ENCODE measurements around the gene ST6GALNAC3.

The ST6GALNAC3 gene

DNA sequence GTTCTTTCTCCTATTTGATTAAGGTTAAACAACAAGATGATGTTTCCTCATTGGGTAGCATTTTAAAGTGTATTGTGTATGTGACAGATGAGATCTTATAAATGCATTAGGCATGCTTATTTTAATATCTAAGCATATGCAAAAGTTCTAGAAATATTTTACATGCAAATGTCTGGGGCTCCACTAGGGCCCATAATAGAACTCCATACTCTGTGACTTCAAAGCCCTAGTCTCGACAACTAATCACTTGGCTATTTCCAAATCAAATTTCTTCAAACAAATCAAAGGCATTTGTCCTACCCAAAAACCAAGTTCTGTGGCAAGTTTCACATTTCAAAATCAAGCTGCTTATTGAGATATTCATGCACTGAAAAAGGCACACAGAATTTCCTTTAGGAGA lies 407.1 kb downstream of the ST6GALNAC3 start:
- in situ Hi-C loops (cut with HindIII; ENCODE audit: low pct_ligation_motif_present, low pct_unique_long_range_greater_than_20kb, low sequenced_read_pairs): no loop called here
- no peak for DNase-seq

DNA sequence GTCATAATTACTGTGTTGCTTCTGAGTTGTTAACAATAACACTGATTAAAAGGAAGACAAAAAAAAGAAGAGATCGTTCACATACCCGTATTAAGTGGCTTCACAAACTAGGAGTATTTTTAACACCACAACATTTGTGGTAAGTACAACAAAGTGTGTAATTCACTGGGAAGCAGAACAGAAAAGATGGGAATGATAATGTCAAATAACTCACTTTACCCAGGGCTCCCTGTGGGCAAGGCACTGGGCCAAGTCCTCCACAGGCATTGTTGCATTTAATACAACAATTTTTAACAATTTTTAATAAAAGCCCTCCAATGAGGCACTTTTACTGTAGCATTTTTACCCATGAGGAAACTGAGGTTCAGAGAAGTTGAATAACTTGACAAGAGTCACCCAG lies 407.7 kb downstream of the ST6GALNAC3 start:
- in situ Hi-C loops (cut with HindIII; ENCODE audit: low pct_ligation_motif_present, low pct_unique_long_range_greater_than_20kb, low sequenced_read_pairs): no loop called here

DNA sequence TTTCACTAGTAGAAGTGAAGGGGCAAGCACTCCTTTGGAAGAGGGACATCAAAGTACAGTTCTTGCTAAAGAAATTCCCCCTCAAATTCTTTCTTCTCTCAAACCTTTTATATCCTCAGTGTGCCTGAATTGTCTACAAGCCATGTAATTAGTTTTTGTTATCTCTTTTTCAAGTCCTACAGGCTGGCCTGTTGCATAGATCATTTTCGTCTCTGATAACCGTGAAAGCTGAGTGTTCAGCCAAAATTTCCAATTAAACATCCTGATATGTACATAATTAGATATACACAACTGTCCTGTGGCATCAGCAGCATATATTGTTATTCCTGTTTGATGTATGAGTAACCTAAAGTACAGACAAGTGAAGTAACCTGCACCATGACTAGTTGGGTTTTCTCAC lies 417.2 kb downstream of the ST6GALNAC3 start:
- in situ Hi-C loops (cut with HindIII; ENCODE audit: low pct_ligation_motif_present, low pct_unique_long_range_greater_than_20kb, low sequenced_read_pairs): no loop called here
- DNase-seq: no peak

More for the DNA sequence above, 407.7 kb downstream of the ST6GALNAC3 start:
- no peak for DNase-seq

DNA sequence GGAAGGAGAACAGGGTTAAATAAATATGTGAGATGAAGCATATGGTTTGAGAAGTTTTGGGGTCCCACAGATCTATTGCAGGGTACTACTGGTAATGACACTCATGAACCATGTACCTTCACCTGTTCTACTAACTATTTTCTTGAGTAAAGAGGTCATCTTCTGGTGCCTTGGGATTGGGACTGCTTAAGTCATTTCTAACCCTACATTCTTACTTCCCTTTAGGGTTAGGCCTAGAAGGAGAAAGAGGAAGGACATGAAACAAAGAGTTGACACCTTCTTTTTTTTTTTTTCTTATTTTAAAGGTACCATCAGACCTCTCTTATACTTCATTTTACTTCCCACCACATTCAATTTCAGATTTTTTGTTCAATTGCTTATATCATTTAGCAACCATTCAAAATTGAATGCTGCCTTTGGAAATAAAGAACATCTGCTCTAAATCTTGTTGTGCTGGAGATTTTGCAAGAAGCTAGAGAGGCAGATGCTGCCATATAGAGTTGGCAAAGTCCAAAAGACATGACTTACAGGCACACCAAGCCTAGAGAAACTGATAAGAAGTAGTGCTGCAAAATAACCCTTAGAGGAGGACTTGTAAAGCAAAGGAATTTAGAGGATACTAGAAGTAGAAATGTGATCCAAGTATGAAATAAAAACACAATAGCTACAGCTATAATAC lies 418.3 kb downstream of the ST6GALNAC3 start:
- in situ Hi-C loops (cut with HindIII; ENCODE audit: low pct_ligation_motif_present, low pct_unique_long_range_greater_than_20kb, low sequenced_read_pairs): no loop called here
- DNase-seq: no peak

DNA sequence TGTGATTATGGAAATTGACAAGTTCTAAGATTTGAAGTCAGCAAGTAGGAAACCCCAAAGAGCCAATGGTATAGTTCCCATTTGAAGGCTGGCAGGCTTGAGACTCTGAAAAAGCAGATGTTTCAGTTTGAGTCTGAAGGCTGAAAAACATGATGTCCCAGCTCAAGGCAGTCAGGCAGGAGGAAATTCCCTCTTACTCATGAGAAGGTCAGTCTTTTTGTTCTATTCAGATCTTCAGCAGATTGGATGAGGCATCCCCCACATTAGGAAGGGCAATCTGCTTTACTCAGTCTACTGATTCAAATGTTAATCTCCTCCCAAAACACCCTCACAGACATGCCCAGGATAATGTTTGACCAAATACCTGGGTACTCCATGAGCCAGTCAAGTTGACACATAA lies 420.3 kb downstream of the ST6GALNAC3 start:
- in situ Hi-C loops (cut with HindIII; ENCODE audit: low pct_ligation_motif_present, low pct_unique_long_range_greater_than_20kb, low sequenced_read_pairs): no loop called here
- DNase-seq: no peak

DNA sequence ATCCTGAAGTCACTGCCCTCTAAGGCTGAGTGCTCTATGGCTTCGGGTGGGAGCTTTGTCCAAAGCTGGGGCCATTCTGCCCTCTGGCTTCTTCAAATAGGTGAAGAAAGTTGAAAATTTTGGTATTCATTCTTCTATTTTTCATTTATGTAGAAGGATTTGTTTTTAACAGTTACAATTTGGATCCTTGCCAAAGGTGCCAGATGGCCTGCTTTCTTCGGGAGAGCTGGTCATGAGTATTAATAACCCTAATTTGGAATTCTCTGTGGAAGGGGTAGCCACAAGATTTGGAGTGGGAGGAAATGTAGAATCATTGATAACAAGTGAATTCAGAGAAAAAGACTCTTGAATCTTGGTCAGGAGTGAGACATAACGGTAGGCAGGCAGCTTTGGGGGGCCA lies 422.3 kb downstream of the ST6GALNAC3 start:
- in situ Hi-C loops (cut with HindIII; ENCODE audit: low pct_ligation_motif_present, low pct_unique_long_range_greater_than_20kb, low sequenced_read_pairs): no loop called here
- no peak for DNase-seq

DNA sequence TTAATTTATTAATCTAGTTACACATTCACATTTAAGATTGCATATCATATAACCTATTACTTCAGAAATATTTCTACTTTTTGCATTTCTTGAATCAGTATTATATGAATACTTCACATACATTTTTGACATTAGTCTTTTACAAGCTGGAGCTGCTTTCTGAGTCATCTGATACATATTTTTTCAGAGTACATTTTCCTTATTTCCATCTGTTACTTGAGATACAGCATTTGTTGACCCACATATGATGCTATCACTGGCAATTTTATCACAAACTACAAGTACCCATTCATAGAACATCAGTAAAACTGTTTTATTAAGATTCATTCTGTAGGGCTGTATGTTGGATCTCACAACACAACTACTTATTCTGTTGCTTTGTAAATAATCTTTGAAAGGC lies 425.6 kb downstream of the ST6GALNAC3 start:
- no peak for DNase-seq
- in situ Hi-C loops (cut with HindIII; ENCODE audit: low pct_ligation_motif_present, low pct_unique_long_range_greater_than_20kb, low sequenced_read_pairs): no loop called here

DNA sequence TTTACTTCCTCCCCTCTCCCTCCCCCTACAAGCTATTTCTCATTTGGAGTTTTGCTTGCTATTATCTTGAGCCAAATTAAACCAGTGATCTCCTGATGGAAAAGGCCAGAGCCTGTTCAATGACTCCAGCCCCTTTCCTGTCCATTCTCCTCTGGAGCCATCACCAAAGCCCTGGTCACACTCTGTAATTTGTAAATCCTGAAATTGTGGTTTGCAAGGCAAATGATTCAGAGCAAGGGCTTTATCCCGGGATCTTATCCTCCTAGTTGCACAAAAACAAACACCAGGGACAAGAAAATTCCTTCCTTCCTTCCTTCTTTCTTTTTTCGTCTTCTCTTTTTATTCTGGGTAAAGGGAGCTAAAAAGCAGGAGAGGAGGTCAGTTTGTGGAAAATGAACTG lies 426.6 kb downstream of the ST6GALNAC3 start:
- in situ Hi-C loops (cut with HindIII; ENCODE audit: low pct_ligation_motif_present, low pct_unique_long_range_greater_than_20kb, low sequenced_read_pairs): no loop called here
- no peak for DNase-seq

DNA sequence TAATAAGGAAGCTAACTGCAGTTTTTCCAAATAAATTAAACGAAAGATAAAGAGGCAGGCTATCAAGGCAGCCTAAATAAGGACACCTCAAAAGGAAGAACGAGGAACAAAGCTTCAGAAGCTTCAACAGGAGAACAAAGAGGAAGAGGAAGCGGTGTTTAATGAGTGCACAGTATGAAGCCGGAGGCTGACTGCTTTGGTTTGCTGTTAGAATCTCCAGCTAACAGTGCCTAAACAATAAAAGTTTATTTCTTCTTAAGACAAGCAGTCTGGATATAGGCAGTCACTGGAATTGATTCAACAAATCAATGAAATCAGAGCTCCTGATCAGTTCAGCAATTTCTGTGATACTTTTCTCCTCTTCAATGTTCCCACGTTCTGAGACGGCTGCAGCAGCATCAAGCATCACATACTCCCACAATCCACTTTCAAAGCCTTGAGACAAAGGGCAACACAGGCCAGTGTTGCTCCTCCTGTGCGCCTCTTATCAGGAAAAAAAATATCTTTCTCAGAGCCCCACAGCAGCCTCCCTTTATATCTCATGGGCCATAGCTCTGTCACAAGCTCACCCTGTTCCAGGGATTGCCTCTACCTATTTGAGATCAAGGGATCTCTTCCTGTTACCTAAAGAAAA lies 427.2 kb downstream of the ST6GALNAC3 start:
- in situ Hi-C loops (cut with HindIII; ENCODE audit: low pct_ligation_motif_present, low pct_unique_long_range_greater_than_20kb, low sequenced_read_pairs): no loop called here
- no peak for DNase-seq

DNA sequence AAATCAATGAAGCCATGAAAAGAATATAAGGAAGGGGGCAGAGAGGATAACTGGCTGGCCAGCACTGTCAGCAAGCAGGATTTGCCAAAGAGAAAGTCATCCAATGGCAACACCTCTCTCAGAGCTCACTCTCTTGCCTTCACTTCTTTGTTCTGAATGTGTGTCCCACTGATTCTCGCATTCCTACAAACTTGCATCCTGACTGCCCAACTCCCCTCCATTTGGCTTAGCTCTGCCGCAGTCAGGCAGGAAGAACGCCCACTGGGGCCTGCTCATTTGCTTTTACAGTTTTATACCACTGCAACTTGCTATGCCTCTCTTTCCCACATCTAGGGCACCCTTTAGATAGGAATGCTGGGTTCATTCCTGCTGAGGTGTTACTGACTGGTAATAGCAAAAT lies 428.6 kb downstream of the ST6GALNAC3 start:
- no peak for DNase-seq
- in situ Hi-C loops (cut with HindIII; ENCODE audit: low pct_ligation_motif_present, low pct_unique_long_range_greater_than_20kb, low sequenced_read_pairs): no loop called here

DNA sequence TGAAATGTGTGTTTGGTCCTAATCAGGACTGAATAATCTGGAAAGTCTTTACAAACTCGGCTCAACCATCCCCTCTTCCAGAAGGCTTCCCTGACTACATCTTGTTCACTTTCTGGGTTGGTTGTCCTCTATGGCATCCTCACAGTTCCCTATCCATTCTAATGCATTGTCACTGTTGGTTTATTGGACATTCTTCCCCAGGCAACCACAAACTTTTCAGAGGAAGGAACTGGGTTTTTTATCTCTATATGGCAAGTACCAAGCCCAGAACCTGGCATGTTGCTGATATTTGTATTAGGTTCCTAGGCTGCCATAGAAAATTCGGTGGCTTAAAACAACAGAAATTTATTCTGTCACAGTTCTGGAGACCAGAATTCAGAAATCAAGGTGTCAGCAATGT lies 429.2 kb downstream of the ST6GALNAC3 start:
- DNase-seq: no peak
- in situ Hi-C loops (cut with HindIII; ENCODE audit: low pct_ligation_motif_present, low pct_unique_long_range_greater_than_20kb, low sequenced_read_pairs): no loop called here

DNA sequence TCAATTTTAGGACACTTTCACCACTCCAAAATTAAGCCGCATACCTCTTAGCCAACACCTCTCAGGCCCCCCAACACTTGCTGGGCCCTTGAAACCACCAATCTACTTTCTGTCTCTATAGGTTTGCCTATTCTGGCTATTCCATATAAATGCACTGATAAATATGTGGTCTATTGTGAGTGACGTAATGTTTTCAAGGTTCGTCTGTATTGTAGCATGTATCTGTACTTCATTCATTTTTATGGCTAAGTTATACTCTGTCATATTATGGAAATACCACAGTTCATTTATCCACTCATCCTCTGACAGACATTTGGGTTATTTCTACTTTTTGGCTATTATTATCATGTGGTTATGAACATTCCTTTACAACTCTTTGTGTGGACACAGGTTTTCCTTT lies 432.8 kb downstream of the ST6GALNAC3 start:
- in situ Hi-C loops (cut with HindIII; ENCODE audit: low pct_ligation_motif_present, low pct_unique_long_range_greater_than_20kb, low sequenced_read_pairs): no loop called here
- no peak for DNase-seq

DNA sequence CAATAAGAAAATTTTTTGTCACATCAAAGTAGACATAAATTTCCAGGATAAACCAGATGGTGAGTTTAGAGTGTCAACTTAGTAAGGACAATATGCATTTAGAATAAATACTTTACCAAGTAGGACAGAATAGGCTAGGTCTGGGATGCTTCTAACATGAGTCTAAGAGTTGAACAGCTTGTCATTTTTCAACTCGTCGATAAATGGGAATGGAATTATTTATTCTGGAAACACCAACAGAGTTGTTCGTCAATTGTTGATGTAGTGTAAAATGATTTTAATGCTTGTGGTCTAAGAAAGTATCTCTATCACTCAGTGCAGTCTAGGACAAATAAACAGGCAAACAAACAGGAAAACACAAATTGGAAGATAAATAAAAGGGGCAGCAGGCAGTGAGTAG lies 434.3 kb downstream of the ST6GALNAC3 start:
- in situ Hi-C loops (cut with HindIII; ENCODE audit: low pct_ligation_motif_present, low pct_unique_long_range_greater_than_20kb, low sequenced_read_pairs): no loop called here
- no peak for DNase-seq

DNA sequence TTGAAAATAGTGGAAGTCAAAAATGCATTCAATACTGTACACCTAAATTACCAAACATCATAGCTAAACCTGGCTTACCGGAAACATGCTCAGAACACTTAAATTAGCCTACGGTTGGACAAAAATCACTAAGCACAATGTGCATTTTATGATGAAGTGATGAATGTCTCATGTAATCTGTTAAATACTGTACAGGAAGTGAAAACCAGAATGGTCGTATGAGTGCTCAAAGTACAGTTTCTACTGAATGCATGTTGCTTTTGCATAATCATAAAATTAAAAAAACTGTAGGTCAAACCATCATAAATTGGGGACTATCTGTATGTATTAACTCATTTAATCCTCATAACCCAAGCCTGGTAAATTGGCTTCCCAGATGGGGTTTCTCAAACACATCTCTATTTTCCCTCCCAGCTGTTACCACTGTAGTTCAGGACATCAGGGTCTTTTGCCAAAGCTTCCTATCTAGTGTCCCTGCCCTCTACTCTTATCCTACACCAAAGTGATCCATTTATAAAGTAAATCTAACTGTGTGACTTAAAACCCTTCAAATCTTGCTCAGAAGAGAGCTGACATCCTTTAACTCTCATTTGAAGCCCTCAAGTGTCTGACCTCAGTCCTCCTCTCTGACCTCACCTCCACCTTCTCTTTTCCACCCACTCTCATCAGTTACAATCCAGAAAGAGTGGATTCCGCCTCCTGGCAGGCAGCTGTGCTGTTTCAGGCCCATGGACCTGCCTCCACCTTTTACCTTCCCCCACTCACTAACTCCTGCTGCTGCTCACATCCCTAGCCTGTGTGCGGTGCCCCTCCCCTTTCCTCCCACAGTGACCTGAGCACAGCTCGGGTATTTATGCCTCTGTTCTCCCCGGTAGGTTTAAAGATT lies 436.4 kb downstream of the ST6GALNAC3 start:
- no peak for DNase-seq
- in situ Hi-C loops (cut with HindIII; ENCODE audit: low pct_ligation_motif_present, low pct_unique_long_range_greater_than_20kb, low sequenced_read_pairs): no loop called here

DNA sequence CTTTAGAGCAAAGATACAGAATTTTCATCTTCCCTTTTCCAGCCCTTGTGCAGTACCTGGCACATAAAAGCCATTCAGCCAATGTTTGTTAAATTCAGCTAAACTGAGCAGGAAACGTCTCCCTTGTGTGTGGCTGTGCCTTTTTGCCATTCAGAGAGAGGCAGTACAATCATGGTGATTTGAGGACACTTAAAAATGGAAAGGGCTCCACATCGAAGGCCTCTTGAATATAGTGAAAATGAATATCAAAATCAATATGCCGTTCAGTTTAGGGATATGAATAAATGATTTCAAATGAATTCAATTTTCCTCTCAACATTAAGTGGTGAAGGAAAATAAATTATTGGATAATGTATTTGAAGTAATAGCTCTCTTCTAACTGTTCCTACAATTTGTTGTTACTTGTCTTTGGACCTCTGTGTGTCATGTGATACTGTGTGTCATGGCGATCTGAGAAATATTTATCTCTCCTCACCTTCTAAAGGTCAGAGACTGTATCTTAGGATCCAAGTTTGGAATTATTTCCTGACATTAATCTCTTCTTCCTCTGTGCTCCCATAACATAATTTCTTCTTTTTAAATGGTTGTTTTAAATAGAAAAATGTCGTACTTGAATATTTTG lies 437.1 kb downstream of the ST6GALNAC3 start:
- in situ Hi-C loops (cut with HindIII; ENCODE audit: low pct_ligation_motif_present, low pct_unique_long_range_greater_than_20kb, low sequenced_read_pairs): no loop called here
- DNase-seq: no peak

DNA sequence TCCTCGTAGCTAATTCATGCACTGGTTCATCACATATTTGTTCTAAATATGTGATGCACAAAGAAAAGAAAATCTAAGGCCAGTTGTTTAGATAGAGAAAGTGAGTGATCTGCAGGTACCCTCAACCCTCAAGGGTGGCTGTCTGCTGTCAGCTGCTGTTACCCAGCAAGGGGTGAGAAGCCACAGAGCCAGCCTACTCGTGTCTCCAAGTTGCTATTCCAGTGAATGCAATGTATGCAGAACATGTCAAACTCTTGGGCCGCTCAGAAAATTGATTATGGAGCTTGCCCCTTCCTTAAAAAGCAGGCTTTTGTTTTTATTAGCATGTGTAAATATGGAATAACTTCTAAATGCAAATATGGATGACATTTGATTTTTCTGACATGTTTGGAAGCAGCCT lies 456.4 kb downstream of the ST6GALNAC3 start:
- no peak for DNase-seq
- in situ Hi-C loops (cut with HindIII; ENCODE audit: low pct_ligation_motif_present, low pct_unique_long_range_greater_than_20kb, low sequenced_read_pairs): no loop called here

DNA sequence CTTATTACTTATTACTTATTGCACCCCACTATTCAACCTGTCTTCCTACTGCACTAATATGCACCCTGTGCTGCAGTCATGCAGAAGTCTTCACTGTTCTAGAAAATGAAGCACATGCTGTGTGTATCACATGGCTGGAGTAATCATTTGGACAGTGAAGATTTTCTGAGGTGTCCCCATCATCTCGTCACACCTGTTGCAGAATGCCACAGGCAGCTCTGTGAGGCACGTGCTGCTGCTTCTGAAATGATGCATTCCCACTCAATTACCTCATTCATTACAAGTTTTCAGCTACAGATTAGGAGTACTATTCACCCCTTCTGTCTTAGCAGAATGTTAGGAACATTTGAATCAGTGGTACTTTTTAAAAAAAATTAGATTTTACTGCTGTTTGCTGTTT lies 467.1 kb downstream of the ST6GALNAC3 start:
- no peak for DNase-seq
- in situ Hi-C loops (cut with HindIII; ENCODE audit: low pct_ligation_motif_present, low pct_unique_long_range_greater_than_20kb, low sequenced_read_pairs): no loop called here

DNA sequence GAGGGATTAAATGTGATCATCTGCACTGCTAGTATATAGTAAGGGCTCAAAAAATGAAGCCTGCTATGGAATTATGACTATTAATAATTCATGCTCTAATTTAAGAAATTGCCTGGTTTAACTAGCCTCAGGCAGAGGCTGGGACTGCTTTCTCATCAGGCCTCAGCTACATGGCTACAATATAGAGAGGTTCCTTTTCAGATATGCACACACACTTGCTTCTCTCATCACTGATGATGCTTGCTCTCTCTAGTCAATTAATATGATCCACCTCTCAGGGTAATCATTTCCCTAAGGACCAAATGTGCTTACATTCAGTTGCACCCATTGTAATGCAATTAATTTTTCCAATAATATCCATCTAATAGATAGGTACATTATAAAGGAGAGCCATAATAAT lies 467.8 kb downstream of the ST6GALNAC3 start:
- in situ Hi-C loops (cut with HindIII; ENCODE audit: low pct_ligation_motif_present, low pct_unique_long_range_greater_than_20kb, low sequenced_read_pairs): no loop called here
- no peak for DNase-seq

DNA sequence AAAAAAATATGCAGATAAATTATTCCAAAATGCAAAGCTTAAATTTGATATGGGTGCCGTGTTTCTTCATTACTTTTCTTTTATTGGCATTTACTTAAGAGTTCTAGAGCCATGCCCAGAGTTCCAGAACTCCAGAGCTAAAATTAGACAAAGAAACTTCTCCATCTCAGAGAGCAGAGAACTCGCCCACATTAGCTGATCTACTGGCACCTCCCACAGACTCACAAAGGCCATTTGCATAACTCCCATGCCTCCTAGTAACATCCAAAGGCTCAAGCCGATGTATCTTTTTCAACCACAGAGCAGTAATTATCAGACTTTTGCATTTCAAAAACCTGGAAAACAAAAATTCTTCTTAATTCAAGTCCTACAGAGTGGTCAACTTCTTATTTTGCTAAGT lies 468.9 kb downstream of the ST6GALNAC3 start:
- DNase-seq: no peak

More for the DNA sequence above, 468.9 kb downstream of the ST6GALNAC3 start:
- in situ Hi-C loops (cut with HindIII; ENCODE audit: low pct_ligation_motif_present, low pct_unique_long_range_greater_than_20kb, low sequenced_read_pairs): no loop called here

All from ACHN (cell line).